Medulla oblongata (tissue), 1 donor: ENCODE data around the gene GPR62.
"Not testable (repeated sequence)": the region's sequence is repeated elsewhere in the genome, so short reads cannot be mapped to it uniquely, and the experiment has no call there.

ENCODE experiments used
- DNase-seq: peaks from one replicate; pipeline ENCODE4 v3.0.0-alpha.2; 2015; ENCODE audit errors: extremely low spot score

GPR62 gene

GRCh38 chr3:51990501-51990971 is 35.4 kb downstream of the GPR62 start:
- not testable (repeated sequence) for DNase-seq

DNA sequence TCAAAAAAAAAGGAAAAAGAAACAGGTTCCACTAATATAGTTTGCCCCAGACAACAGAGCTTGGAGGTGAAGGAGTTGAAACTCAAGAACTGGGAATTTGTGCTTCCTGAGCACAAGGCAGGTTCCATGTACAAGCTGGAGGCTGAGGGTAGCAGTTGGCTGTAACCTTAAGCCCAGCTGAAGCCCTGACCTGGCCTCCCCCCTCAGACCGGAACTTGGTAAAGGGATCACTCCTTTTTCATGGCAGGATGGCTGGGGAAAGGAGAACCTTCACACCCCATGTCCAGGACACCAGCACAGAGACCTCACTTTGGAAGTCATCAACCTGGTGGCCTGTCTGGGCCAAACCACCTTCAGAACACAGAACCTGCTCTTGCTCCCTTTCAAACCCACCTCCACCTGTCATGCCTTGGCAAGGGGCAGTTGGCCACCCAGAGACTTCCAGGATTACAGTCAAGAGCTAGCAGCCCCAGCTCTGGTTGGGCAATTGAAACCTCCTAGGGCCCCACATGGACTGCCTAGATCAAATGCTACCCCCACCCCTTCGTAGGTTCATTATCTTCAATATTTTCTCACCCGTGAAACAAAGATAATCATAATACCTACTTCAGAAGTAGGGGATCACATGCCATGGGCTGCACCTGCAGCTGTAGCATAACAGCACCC is 37.0 kb downstream of the GPR62 start:
- DNase-seq: no peak

GRCh38 chr3:51993657-51994056 is 38.5 kb downstream of the GPR62 start:
- not testable (repeated sequence) for DNase-seq

DNA sequence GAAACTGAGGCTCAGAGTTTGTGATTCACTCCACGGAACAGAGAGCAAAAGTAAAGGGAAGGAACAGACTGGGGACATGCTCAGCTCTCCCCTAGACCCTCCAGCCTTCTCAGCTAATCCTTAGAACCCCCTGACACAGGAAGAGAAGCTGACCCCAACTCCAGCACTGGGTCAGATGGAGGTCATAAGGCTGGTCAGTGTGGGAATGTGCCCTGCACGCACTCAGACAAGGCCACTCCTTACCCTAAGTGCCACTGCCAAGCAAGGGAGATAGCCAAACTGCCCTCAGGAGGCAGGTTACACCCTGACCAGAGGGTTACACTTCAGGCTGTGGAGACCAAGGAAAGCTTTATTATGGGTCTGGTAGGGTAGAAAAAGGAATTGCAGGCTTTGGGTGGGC is 39.3 kb downstream of the GPR62 start:
- no peak for DNase-seq

DNA sequence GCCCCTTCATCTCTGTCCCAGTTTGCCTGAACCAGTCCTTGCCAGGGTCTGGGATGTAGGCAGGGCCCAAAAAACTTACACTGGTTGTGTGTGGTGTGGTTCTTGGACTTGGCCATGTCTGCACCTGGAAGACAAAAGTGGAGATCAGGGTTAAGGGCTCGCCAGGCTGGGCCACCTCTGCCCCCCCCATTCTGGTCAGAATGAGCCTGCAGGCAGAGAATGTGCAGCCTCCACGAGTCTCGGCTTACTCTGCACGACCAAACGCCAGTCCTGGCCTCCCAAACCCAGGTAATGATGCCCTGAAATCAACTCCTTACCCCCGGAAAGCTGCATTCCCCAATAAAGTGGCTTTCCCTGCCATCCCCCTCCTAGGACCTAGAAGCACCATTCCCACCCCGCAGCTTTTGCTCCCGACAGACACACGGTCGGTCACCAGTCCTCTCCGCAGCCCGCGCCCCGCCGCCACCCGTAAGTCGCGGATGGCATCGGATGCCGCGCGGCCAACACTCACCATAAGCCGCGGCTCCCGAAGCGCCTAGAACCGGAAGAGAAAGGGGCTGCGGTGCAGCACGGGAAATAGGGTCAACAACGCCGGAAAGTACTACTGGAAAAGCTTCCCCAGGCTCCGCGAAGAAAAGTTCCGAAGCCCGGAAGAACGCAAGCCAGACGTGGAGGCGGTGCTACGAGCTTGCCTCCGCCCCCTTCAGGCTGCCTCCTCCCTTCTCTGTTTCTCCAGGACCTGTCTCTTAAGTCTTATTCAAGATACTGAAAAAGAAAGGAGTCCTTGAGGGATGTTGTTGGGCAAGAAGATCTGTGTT is 40.4 kb downstream of the GPR62 start, which contains the start of gene RPL29:
Gene RPL29, minus strand, starts transcription at position 550 of the 818 bp plus-strand sequence. Its CDS starts 434 bp downstream, at position 116.
- DNase-seq: peak; percentile 95

GRCh38 chr3:51997172-51997571 is 42.0 kb downstream of the GPR62 start:
- no peak for DNase-seq

- no peak for DNase-seq
Observed at GRCh38 chr3:51997935-51998596, 42.9 kb downstream of the GPR62 start.

- DNase-seq: no peak
Observed at GRCh38 chr3:51998774-51999173, 43.6 kb downstream of the GPR62 start.

DNA sequence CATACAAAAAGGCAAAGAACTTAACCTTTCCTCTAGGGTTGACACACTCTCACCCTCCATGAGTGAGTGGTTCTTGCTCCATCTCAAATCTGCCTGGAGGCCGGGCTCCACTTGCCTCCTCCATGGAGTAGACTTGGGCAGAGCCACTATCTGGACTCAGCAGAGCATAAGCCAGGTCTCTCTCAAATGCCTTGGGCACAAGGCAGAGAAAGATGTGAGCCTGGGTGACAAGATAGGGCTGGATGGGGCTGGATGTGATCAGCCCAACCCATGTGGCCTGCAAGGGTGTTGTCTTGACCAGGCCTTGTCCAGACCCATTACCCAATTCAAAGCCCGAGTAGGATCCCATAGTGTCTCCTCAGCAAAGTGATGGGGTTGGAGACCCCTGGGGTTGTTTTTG is 44.7 kb downstream of the GPR62 start:
- DNase-seq: no peak

- DNase-seq: peak; percentile 79
Observed at GRCh38 chr3:52001443-52001974, 46.3 kb downstream of the GPR62 start.

GRCh38 chr3:52002748-52003147 is 47.6 kb downstream of the GPR62 start:
- DNase-seq: no peak

GRCh38 chr3:52004163-52004787 is 49.1 kb downstream of the GPR62 start:
- peak; percentile 80 for DNase-seq

DNA sequence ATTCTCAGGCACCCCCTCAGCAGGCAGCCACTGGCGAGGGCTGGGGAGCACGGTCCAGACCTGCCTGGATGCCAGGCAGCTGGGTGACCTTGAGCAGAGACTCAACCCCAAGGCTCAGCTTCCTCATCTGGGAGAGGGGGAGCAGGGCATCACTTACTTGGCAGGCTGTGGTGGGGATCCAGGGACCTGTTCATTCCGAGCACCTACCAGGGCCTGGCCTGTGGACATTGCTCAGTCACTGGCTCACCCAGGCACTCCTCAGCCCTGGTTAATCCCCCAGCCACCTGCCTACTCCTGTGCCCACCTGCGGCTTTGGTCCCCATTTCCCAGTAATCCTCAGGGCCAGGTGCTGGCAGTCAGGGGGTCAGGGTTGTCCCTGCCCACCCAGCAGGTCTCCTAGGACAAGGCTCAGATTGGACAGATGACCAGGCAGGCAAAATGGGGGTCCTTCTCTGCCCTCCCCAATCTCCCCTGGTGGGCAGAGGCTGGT is 49.8 kb downstream of the GPR62 start:
- DNase-seq: no peak

DNA sequence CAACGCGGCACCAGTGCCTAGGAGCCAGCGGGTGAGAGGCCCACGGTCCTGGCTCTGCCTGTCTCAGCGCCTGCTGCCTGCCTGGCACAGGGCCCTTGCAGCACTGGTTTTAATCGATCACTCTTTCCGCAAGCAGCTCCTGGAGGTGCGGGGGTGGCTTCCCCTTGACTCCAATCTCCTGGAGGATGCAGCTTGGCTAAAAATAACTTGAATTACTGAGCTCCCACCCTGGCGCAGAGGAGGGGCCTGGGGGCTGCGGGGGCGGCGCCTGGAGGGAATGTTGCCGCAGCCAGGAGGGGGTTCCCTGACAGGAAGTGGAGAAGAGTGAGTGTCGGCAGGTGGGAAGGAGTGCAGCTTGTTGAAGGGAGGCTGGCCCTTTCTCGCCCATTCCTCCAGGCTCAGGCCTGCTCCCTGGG is 50.4 kb downstream of the GPR62 start:
- peak; percentile 41 for DNase-seq

DNA sequence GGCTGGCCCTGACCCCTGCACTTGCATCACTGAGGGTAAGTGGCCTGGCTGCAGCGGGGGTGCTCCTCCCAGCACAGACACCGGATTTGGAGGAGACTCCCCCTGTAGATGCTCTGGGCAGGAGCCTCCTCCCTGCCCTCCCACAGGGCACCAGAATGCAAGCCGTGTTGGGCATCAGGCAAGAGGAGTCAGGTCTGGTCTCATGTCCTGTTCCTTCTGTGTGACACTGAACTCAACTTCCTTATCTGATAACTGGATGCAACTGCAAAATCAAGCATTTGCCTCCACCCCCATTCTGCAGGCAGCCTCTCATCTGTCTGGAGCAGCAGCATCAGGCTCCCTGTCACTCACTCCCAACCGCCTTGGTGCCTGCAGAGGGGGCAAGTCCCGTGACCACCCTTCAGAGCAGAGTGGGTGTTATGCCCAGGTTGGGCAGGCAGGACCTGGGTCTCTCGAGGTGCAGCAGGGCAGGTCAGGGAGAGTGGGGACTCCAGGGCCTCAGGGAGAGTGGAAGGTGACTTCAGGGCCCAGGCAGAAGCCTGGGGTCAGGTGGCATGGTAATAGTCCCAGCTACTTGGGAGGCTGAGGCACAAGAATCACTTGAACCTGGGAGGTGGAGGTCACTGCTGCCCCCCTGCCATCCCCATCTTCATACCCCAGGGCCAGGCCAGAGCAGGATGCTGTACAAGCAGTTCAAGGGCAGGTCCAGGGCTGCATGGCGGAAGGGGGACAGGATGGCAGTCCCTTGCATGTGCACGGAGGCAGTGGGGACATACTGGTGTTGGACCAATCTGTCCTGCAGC is 51.0 kb downstream of the GPR62 start:
- DNase-seq: no peak

- DNase-seq: no peak
Observed at GRCh38 chr3:52006820-52007133, 51.6 kb downstream of the GPR62 start.
